ENCODE results near the gene MRPL57.
"Not testable (repeated sequence)": the region's sequence is repeated elsewhere in the genome, so short reads cannot be mapped to it uniquely, and the experiment has no call there.

Gene MRPL57

GRCh38 chr13:21197606-21198225, 21.3 kb downstream of the MRPL57 start:
- DNase-seq (ENCODE audit: low read depth in 3 of 3): not testable (repeated sequence)

GRCh38 chr13:21198391-21198790, 21.9 kb downstream of the MRPL57 start:
- not testable (repeated sequence) for DNase-seq (ENCODE audit: low read depth in 3 of 3)

- not testable (repeated sequence) for DNase-seq (ENCODE audit: low read depth in 3 of 3)
Measured at GRCh38 chr13:21201456-21202190, 25.2 kb downstream of the MRPL57 start.

GRCh38 chr13:21202767-21203531, 26.5 kb downstream of the MRPL57 start:
- DNase-seq (ENCODE audit: low read depth in 3 of 3): no peak

- DNase-seq (ENCODE audit: low read depth in 3 of 3): no peak
Measured at GRCh38 chr13:21208652-21209154, 32.2 kb downstream of the MRPL57 start.

- no peak for DNase-seq (ENCODE audit: low read depth in 3 of 3)
Measured at GRCh38 chr13:21212138-21212775, 35.8 kb downstream of the MRPL57 start.

- not testable (repeated sequence) for DNase-seq (ENCODE audit: low read depth in 3 of 3)
Measured at GRCh38 chr13:21215419-21215818, 39.0 kb downstream of the MRPL57 start.

- no peak for DNase-seq (ENCODE audit: low read depth in 3 of 3)
Measured at GRCh38 chr13:21216332-21216731, 39.9 kb downstream of the MRPL57 start.

GRCh38 chr13:21218351-21219035, 42.0 kb downstream of the MRPL57 start:
- no peak for DNase-seq (ENCODE audit: low read depth in 3 of 3)

GRCh38 chr13:21219036-21219381, 42.6 kb downstream of the MRPL57 start:
- no peak for DNase-seq (ENCODE audit: low read depth in 3 of 3)

- not testable (repeated sequence) for DNase-seq (ENCODE audit: low read depth in 3 of 3)
Measured at GRCh38 chr13:21219716-21220115, 43.3 kb downstream of the MRPL57 start.

GRCh38 chr13:21221268-21221667, 44.8 kb downstream of the MRPL57 start:
- no peak for DNase-seq (ENCODE audit: low read depth in 3 of 3)

- DNase-seq (ENCODE audit: low read depth in 3 of 3): no peak
Measured at GRCh38 chr13:21225082-21225481, 48.6 kb downstream of the MRPL57 start.

- DNase-seq (ENCODE audit: low read depth in 3 of 3): no peak
Measured at GRCh38 chr13:21225841-21226581, 49.6 kb downstream of the MRPL57 start.

GRCh38 chr13:21227917-21228316, 51.5 kb downstream of the MRPL57 start:
- DNase-seq (ENCODE audit: low read depth in 3 of 3): no peak

Data from stimulated activated CD4-positive, alpha-beta T cell treated with anti-CD3 and anti-CD28 coated beads, TNF-alpha, amount 100 ng/mL, for 48 hours (primary cell).